A673 (cell line): ENCODE measurements around the gene TNC. TPM values are rescaled to one million over a fixed set of nuclear protein-coding genes. Genes with fewer than 3 reads are reported as not detected.

Experiments
- BruUV-seq: library from RNA; stranded (reverse); fragments of 400-500 nt; replicated peaks from 2 replicates; lab custom pipeline; 2021; lab: Mats Ljungman, UMichigan
- CTCF ChIA-PET: fragments of 300-600 bp; sonication (Branson Sonifier 250); formaldehyde crosslinking; loops from one replicate; lab custom pipeline; 2022; ENCODE audit warnings: antibody characterized with exemption; lab: Charles Lee
- POLR2A ChIA-PET: fragments of 300-600 bp; sonication (Branson Sonifier 250); formaldehyde crosslinking; loops from one replicate; lab custom pipeline; 2022; ENCODE audit warnings: antibody characterized with exemption; ENCODE audit not compliant: low non-redundant PET; lab: Charles Lee
- DNase-seq: peaks from one replicate; pipeline ENCODE4 v3.0.0-alpha.2; 2015; ENCODE audit warnings: low spot score
- H3K27ac ChIP-seq: fragments of 200-600 bp; sonication (generic); 2 replicates; pipeline ENCODE4 v1.5.1; 2016; ENCODE audit warnings: mixed run types, low read depth, mild to moderate bottlenecking, mixed read lengths, antibody characterized with exemption, low read length; ENCODE audit not compliant: poor library complexity, severe bottlenecking
- H3K27me3 ChIP-seq: fragments of 200-600 bp; sonication (generic); replicated peaks from 2 replicates; pipeline ENCODE4 v1.6.1; 2017; ENCODE audit warnings: mixed run types, low read depth, mild to moderate bottlenecking, mixed read lengths, antibody characterized with exemption, low read length; ENCODE audit not compliant: insufficient read depth, poor library complexity
- H3K36me3 ChIP-seq: fragments of 200-600 bp; sonication (generic); 2 replicates; pipeline ENCODE4 v1.6.1; 2016; ENCODE audit warnings: mixed run types, mild to moderate bottlenecking, mixed read lengths, antibody characterized with exemption, low read length; ENCODE audit not compliant: insufficient read depth, poor library complexity, severe bottlenecking
- H3K4me1 ChIP-seq: fragments of 200-600 bp; sonication (generic); 2 replicates; pipeline ENCODE4 v1.6.1; 2017; ENCODE audit warnings: mixed run types, mild to moderate bottlenecking, mixed read lengths, antibody characterized with exemption, low read length; ENCODE audit not compliant: insufficient read depth, poor library complexity, severe bottlenecking
- H3K4me3 ChIP-seq: fragments of 200-600 bp; sonication (generic); 2 replicates; pipeline ENCODE4 v1.5.1; 2016; ENCODE audit warnings: low read depth, mixed run types, mild to moderate bottlenecking, mixed read lengths, low read length; ENCODE audit not compliant: poor library complexity, severe bottlenecking
- H3K9me3 ChIP-seq: fragments of 200-600 bp; sonication (generic); 2 replicates; pipeline ENCODE4 v1.6.1; 2016; ENCODE audit warnings: mixed run types, low read depth, mild to moderate bottlenecking, mixed read lengths, antibody characterized with exemption, low read length; ENCODE audit not compliant: poor library complexity, severe bottlenecking
- CTCF ChIP-seq: fragments of 300-800, 200-600 bp; sonication (generic); conservative IDR thresholded peaks from 2 replicates; pipeline ENCODE4 v1.5.1; 2017; ENCODE audit warnings: low read depth, mild to moderate bottlenecking, antibody characterized with exemption, low read length, moderate library complexity, mixed read lengths
- EZH2 ChIP-seq: fragments of 200-600 bp; sonication (generic); IDR thresholded peaks from 2 replicates; pipeline ENCODE4 v1.6.1; 2017; ENCODE audit warnings: borderline replicate concordance, low read depth, mild to moderate bottlenecking, mixed read lengths, antibody characterized with exemption, low read length; ENCODE audit not compliant: poor library complexity, severe bottlenecking
- intact Hi-C: fragments of 100-400 bp; cut with micrococcal nuclease; formaldehyde crosslinking; loops from one replicate; pipeline ENCODE4 v1.10.0; 2022; ENCODE audit not compliant: unreplicated experiment
- total RNA-seq: library from RNA; stranded (reverse); gene quantifications from 2 replicates; pipeline ENCODE4 v1.2.3, GENCODE V29; 2021

TNC gene
- total RNA-seq, 1 experiment from 2014 or later = 202 TPM

DNA sequence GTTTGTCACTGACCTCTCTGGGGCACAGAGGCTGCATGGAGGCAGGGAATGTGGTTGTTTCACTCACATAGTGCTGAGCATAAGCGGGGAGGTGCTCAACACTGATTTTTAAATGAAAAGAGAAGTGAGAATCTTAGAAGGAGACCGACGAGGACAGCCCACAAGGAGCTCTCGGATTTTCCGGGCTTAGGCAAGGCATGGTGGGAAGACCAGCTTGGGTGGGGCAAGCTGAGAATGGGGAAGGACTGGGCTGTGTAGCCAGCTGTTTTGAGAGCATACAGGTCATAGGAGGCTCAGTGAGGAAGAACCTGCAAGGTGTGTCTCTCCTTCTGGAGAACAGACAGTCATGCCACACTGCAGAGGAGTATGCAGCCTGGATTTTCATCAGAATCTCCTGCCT, 101.6 kb downstream of the TNC start:
- TF ChIP-seq EZH2 (no peak), CTCF (no peak)
- Histone ChIP-seq H3K4me1 (peaks cover 5% of the 10 kb centered on the region), H3K27ac (no peak overlapping the region), H3K9me3 (no peaks in the 10 kb centered on the region), H3K27me3 (no peaks in the 10 kb centered on the region), H3K36me3 (no peaks in the 10 kb centered on the region), H3K4me3 (no peak overlapping the region)
- CTCF ChIA-PET = interaction anchor here (0.6 kb wide), 1 partner anchor 278 kb away, joined by 13 read pairs; no protein-coding TSS in a partner anchor
- BruUV-seq = no TSS peak
- POLR2A ChIA-PET = no interaction called here
- intact Hi-C loops = no loop called here
- no peak for DNase-seq

DNA sequence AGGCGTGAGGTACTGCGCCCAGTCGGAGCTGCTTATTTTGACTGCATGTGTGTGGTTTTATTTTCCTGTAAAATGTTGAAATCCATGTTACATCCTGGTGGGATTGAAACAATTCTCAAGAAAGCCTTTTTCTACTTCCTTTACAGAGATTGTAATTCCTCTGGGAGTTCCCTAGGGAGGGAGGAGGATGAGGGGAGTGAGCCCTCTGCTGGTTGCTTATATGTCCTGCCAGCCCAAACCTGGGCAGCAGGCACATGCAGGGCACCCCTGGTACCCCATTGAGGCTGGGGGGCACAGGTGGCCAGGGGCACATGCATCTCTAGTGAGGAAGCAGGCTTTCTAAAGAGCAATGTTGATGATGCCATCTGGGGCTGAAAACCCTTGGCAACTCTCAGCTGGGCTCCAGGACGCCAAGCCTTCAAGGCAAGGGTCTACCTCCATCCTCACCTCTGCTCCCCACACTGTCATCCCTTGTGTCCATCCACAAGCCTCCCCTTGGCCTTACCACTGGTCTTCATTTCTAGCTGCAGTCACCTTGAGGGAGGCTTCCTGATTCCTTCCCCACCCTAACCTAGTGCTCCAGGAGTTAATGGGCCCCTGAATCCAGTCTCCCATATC, 102.8 kb downstream of the TNC start:
- DNase-seq = peak; percentile 86
- Histone ChIP-seq H3K27me3 (no peaks in the 10 kb centered on the region), H3K4me1 (peaks cover 5% of the 10 kb centered on the region), H3K9me3 (no peaks in the 10 kb centered on the region), H3K27ac (no peak overlapping the region), H3K36me3 (no peaks in the 10 kb centered on the region), H3K4me3 (no peak overlapping the region)
- ChIA-PET POLR2A (no interaction called here), CTCF (interaction anchor here (0.7 to 1.2 kb wide), 5 partner anchors 101 to 715 kb away, joined by 4 to 20 read pairs (median 4); no protein-coding TSS in a partner anchor)
- BruUV-seq = no TSS peak
- intact Hi-C loops = loop anchor here (1.0 to 2.0 kb wide), 3 partner anchors 509 to 1646 kb away; no protein-coding TSS in a partner anchor
- peak; percentile 89 for TF ChIP-seq CTCF
- TF ChIP-seq EZH2 = no peak

- intact Hi-C loops = loop anchor here (1.0 to 2.0 kb wide), 5 partner anchors 100 to 1646 kb away; no protein-coding TSS in a partner anchor
- TF ChIP-seq EZH2 (no peak), CTCF (no peak)
These were observed 103.5 kb downstream of the TNC start for GRCh38 chr9:115014438-115014837.

More at GRCh38 chr9:115014438-115014837, 103.5 kb downstream of the TNC start:
- no peaks in the 10 kb centered on the region for H3K9me3 ChIP-seq
- ChIA-PET POLR2A (no interaction called here), CTCF (interaction anchor here (0.6 to 1.2 kb wide), 14 partner anchors 35 to 925 kb away, joined by 3 to 20 read pairs (median 5); no protein-coding TSS in a partner anchor)
- H3K36me3 ChIP-seq = no peaks in the 10 kb centered on the region
- no peaks in the 10 kb centered on the region for H3K27me3 ChIP-seq
- BruUV-seq = no TSS peak
- no peak for DNase-seq
- peaks cover 5% of the 10 kb centered on the region for H3K4me1 ChIP-seq
- no peak overlapping the region for H3K4me3 ChIP-seq
- no peak overlapping the region for H3K27ac ChIP-seq
